ENCODE measurements around the gene IGF2R. TPM values are rescaled to one million over a fixed set of nuclear protein-coding genes. Genes with fewer than 3 reads are reported as not detected.
A peak's percentile ranks its signal among the peaks of the same experiment; 100 is the strongest.

IGF2R gene
- total RNA-seq, 1 donor from 2014 or later = 144 TPM

DNA sequence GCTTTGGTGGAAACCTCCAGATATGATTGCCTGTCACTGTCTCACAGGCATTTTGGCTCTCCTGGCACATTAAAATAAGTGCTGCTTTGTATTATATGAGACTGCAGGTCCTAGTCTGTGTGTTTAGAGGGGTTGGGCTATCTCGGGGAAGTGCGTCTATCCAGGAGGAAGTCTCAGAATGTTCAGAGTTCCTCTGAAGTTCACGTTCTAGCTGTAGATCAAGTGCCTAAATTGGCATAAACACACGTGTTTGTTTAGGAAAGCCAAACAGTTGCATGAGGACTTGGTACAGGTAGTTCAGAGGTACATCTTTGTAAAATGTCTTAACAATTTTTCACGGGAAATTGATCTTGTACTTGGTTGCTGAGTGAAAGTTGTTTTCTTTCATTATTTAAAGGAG lies 116.3 kb downstream of the IGF2R start:
- Mint-ChIP-seq H3K36me3 (ENCODE audit: insufficient read depth) (peaks cover 39% of the 10 kb centered on the region), H3K4me1 (ENCODE audit: low read depth) (peaks cover 2% of the 10 kb centered on the region), H3K27me3 (no peaks in the 10 kb centered on the region), H3K4me3 (ENCODE audit: low read depth) (no peak overlapping the region), H3K9me3 (ENCODE audit: low read depth) (peaks cover 3% of the 10 kb centered on the region), H3K27ac (peak overlapping the region; percentile 31)
- TF ChIP-seq, protein P1, sequence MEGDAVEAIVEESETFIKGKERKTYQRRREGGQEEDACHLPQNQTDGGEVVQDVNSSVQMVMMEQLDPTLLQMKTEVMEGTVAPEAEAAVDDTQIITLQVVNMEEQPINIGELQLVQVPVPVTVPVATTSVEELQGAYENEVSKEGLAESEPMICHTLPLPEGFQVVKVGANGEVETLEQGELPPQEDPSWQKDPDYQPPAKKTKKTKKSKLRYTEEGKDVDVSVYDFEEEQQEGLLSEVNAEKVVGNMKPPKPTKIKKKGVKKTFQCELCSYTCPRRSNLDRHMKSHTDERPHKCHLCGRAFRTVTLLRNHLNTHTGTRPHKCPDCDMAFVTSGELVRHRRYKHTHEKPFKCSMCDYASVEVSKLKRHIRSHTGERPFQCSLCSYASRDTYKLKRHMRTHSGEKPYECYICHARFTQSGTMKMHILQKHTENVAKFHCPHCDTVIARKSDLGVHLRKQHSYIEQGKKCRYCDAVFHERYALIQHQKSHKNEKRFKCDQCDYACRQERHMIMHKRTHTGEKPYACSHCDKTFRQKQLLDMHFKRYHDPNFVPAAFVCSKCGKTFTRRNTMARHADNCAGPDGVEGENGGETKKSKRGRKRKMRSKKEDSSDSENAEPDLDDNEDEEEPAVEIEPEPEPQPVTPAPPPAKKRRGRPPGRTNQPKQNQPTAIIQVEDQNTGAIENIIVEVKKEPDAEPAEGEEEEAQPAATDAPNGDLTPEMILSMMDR (IDR thresholded peaks at IDR 0.05; ENCODE audit: unreplicated experiment) = no peak
- no peak for DNase-seq (ENCODE audit: low spot score, unreplicated experiment)

- Mint-ChIP-seq H3K36me3 (ENCODE audit: insufficient read depth) (peaks cover 34% of the 10 kb centered on the region), H3K27me3 (no peaks in the 10 kb centered on the region)
- DNase-seq (ENCODE audit: low spot score, unreplicated experiment) = no peak
Observed at GRCh38 chr6:160085713-160086505, 117.0 kb downstream of the IGF2R start.

GRCh38 chr6:160086754-160087153 lies 117.9 kb downstream of the IGF2R start:
- H3K4me1 Mint-ChIP-seq (ENCODE audit: low read depth) = no peaks in the 10 kb centered on the region
- H3K27me3 Mint-ChIP-seq = no peaks in the 10 kb centered on the region
- no peaks in the 10 kb centered on the region for H3K9me3 Mint-ChIP-seq (ENCODE audit: low read depth)
- no peak overlapping the region for H3K4me3 Mint-ChIP-seq (ENCODE audit: low read depth)
- H3K27ac Mint-ChIP-seq = no peak overlapping the region
- peaks cover 27% of the 10 kb centered on the region for H3K36me3 Mint-ChIP-seq (ENCODE audit: insufficient read depth)
- DNase-seq (ENCODE audit: low spot score, unreplicated experiment) = no peak
- TF ChIP-seq, protein P1 (IDR thresholded peaks at IDR 0.05; ENCODE audit: unreplicated experiment) = no peak

More at GRCh38 chr6:160085713-160086505, 117.0 kb downstream of the IGF2R start:
- Mint-ChIP-seq H3K9me3 (ENCODE audit: low read depth) (no peaks in the 10 kb centered on the region), H3K27ac (no peak overlapping the region), H3K4me3 (ENCODE audit: low read depth) (no peak overlapping the region), H3K4me1 (ENCODE audit: low read depth) (peaks cover 2% of the 10 kb centered on the region)
- TF ChIP-seq, protein P1 (IDR thresholded peaks at IDR 0.05; ENCODE audit: unreplicated experiment) = no peak

GRCh38 chr6:160088069-160088783 lies 119.3 kb downstream of the IGF2R start:
- Mint-ChIP-seq H3K27me3 (no peaks in the 10 kb centered on the region), H3K27ac (peak overlapping the region; percentile 57), H3K4me1 (ENCODE audit: low read depth) (no peaks in the 10 kb centered on the region), H3K36me3 (ENCODE audit: insufficient read depth) (peaks cover 19% of the 10 kb centered on the region), H3K4me3 (ENCODE audit: low read depth) (no peak overlapping the region), H3K9me3 (ENCODE audit: low read depth) (no peaks in the 10 kb centered on the region)
- TF ChIP-seq, protein P1 (IDR thresholded peaks at IDR 0.05; ENCODE audit: unreplicated experiment) = peak; percentile 72
- peak; percentile 37 for DNase-seq (ENCODE audit: low spot score, unreplicated experiment)

DNA sequence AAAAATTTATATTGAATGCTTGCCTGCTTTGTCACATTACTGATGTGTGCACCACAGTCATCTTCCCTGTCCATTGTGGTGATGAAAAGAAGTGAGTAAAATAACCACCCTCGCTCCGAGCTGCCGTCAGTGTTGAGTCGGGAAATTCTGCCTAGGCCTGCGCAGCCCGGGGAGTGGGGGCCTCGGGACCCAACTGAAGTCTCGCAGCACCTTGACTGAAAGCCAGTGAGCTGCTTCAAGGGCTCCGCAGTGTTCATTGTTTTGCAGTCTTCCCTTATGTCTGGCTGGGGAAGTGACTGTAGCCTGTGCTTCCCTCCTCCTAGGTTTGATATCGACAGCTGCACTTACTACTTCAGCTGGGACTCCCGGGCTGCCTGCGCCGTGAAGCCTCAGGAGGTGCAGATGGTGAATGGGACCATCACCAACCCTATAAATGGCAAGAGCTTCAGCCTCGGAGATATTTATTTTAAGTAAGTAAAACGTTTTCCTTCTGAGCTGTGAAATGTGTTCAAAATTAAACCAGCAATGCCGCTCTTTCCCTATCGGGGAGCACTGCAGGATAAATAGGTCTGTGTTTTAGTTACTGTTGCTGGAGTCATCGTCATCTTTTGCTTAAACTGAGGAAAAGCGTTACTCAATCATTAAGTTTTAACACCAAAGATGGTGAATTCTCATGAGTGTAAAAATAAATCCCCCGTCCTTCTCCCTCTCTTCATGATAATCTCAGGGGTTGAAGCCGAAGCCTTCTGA lies 120.1 kb downstream of the IGF2R start:
- peak overlapping the region; percentile 29 for H3K27ac Mint-ChIP-seq
- H3K36me3 Mint-ChIP-seq (ENCODE audit: insufficient read depth) = peaks cover 16% of the 10 kb centered on the region
- H3K4me1 Mint-ChIP-seq (ENCODE audit: low read depth) = no peaks in the 10 kb centered on the region
- no peaks in the 10 kb centered on the region for H3K9me3 Mint-ChIP-seq (ENCODE audit: low read depth)
- TF ChIP-seq, protein P1 (IDR thresholded peaks at IDR 0.05; ENCODE audit: unreplicated experiment) = no peak
- no peak for DNase-seq (ENCODE audit: low spot score, unreplicated experiment)
- H3K27me3 Mint-ChIP-seq = no peaks in the 10 kb centered on the region
- H3K4me3 Mint-ChIP-seq (ENCODE audit: low read depth) = no peak overlapping the region
